Endothelial cell of umbilical vein (primary cell): ENCODE results near the gene UBE2B. TPM values are rescaled to one million over a fixed set of nuclear protein-coding genes. Genes with fewer than 3 reads are reported as not detected.

Experiments used
- BruUV-seq: library from RNA; stranded (reverse); fragments of 400-500 nt; replicated peaks from 2 replicates; lab custom pipeline; 2021; lab: Mats Ljungman, UMichigan
- CTCF ChIA-PET: fragments of 300-600, 350-600 bp; sonication (Branson Sonifier 250); formaldehyde crosslinking; loops from one replicate; lab custom pipeline; 2021; ENCODE audit warnings: antibody characterized with exemption, inconsistent platforms; lab: Charles Lee
- POLR2A ChIA-PET: fragments of 300-600, 350-600 bp; sonication (Branson Sonifier 250); formaldehyde crosslinking; loops from one replicate; lab custom pipeline; 2021; ENCODE audit warnings: antibody characterized with exemption, inconsistent platforms; lab: Charles Lee
- DNase-seq: peaks from one replicate; pipeline ENCODE4 v3.0.0-alpha.2; 2011; ENCODE audit warnings: low read depth, low spot score
- FAIRE-seq: peaks from 2 replicates; lab custom pipeline; 2011; peaks lifted over from hg19 to GRCh38; lab: Jason Lieb, UNC
- H2AFZ ChIP-seq: 2 replicates; pipeline ENCODE4 v1.6.0; 2012; ENCODE audit warnings: low read depth, low read length, control low read depth, inconsistent platforms
- H3K27ac ChIP-seq: 2 replicates; pipeline ENCODE4 v1.5.1; 2011; ENCODE audit warnings: low read depth, mild to moderate bottlenecking, control low read depth, low read length, moderate library complexity; ENCODE audit not compliant: insufficient read depth
- H3K27me3 ChIP-seq, 2 experiments: 2 replicates each; pipeline versions ENCODE4 v1.6.0 to v1.6.1; 2011; ENCODE audit warnings: low read length in 2 of 2, mixed read lengths in 1 of 2; ENCODE audit not compliant: control insufficient read depth in 2 of 2, insufficient read depth in 2 of 2
- H3K36me3 ChIP-seq, 2 experiments: 2 replicates in 1 of 2; 3 replicates in 1 of 2; pipeline ENCODE4 v1.5.1; 2011; ENCODE audit warnings: low read length in 2 of 2, mild to moderate bottlenecking in 1 of 2, moderate library complexity in 1 of 2; ENCODE audit not compliant: control insufficient read depth in 2 of 2, insufficient read depth in 2 of 2; ENCODE audit errors: extremely low read depth in 1 of 2
- H3K4me1 ChIP-seq: 3 replicates; pipeline ENCODE4 v1.5.1; 2011; ENCODE audit warnings: mild to moderate bottlenecking, low read length; ENCODE audit not compliant: control insufficient read depth, insufficient read depth; ENCODE audit errors: extremely low read depth
- H3K4me2 ChIP-seq: 2 replicates; pipeline ENCODE4 v1.6.1; 2011; ENCODE audit warnings: low read length, control low read depth, mixed read lengths; ENCODE audit not compliant: insufficient read depth
- H3K4me3 ChIP-seq, 3 experiments: fragments of 200-600 bp in 1 of 3; sonication (generic), shearing (Covaris generic) in 1 of 3; replicated peaks in 1 of 3; 2 replicates each; pipeline ENCODE4 v1.5.1; 2011 to 2016; ENCODE audit warnings: control low read depth in 3 of 3, low read length in 3 of 3, mild to moderate bottlenecking in 2 of 3, inconsistent platforms in 1 of 3, low read depth in 1 of 3, moderate library complexity in 1 of 3; ENCODE audit not compliant: insufficient read depth in 1 of 3
- H3K79me2 ChIP-seq: 2 replicates; pipeline ENCODE4 v1.6.0; 2012; ENCODE audit warnings: low read length, inconsistent platforms; ENCODE audit not compliant: control insufficient read depth, insufficient read depth
- H3K9ac ChIP-seq: replicated peaks from 2 replicates; pipeline ENCODE3; 2011; ENCODE audit warnings: low read length, control low read depth; ENCODE audit not compliant: insufficient read depth; ENCODE audit errors: extremely low read depth
- H3K9me1 ChIP-seq: replicated peaks from 3 replicates; pipeline ENCODE4 v1.6.0; 2011; ENCODE audit warnings: mild to moderate bottlenecking, low read length; ENCODE audit not compliant: control insufficient read depth, insufficient read depth; ENCODE audit errors: extremely low read depth
- H3K9me3 ChIP-seq: replicated peaks from 2 replicates; pipeline ENCODE4 v1.5.1; 2012; ENCODE audit warnings: low read length, inconsistent platforms; ENCODE audit not compliant: control insufficient read depth, insufficient read depth
- H4K20me1 ChIP-seq: replicated peaks from 2 replicates; pipeline ENCODE3; 2011; ENCODE audit warnings: mild to moderate bottlenecking, low read length; ENCODE audit not compliant: control insufficient read depth, insufficient read depth; ENCODE audit errors: extremely low read depth
- EZH2 ChIP-seq: IDR thresholded peaks from 2 replicates; pipeline ENCODE4 v1.6.1; 2012; ENCODE audit warnings: borderline replicate concordance, low read depth, mild to moderate bottlenecking, moderate library complexity, low read length, inconsistent platforms; ENCODE audit not compliant: severe bottlenecking
- FOS ChIP-seq: IDR thresholded peaks from 2 replicates; pipeline ENCODE4 v1.6.1; 2011; ENCODE audit warnings: mild to moderate bottlenecking, low read length, moderate library complexity, borderline replicate concordance; ENCODE audit not compliant: insufficient read depth
- GATA2 ChIP-seq: IDR thresholded peaks from 2 replicates; pipeline ENCODE4 v1.7.0; 2011; ENCODE audit warnings: low read depth, mild to moderate bottlenecking, moderate library complexity, mixed read lengths, low read length; ENCODE audit not compliant: insufficient read length, insufficient read depth
- JUN ChIP-seq: IDR thresholded peaks from 2 replicates; pipeline ENCODE4 v1.6.1; 2011; ENCODE audit warnings: borderline replicate concordance, low read depth; ENCODE audit not compliant: insufficient read length, insufficient read depth
- MAX ChIP-seq: IDR thresholded peaks from 2 replicates; pipeline ENCODE4 v1.6.1; 2011; ENCODE audit not compliant: insufficient read depth, insufficient read length
- MYC ChIP-seq: IDR thresholded peaks from one replicate; pipeline ENCODE4 v1.6.1; 2011; ENCODE audit warnings: mild to moderate bottlenecking, low read depth, low read length
- POLR2A ChIP-seq: IDR thresholded peaks from 2 replicates; pipeline ENCODE4 v1.6.1; 2012; ENCODE audit warnings: low read depth, mild to moderate bottlenecking, control low read depth, low read length
- POLR2AphosphoS5 ChIP-seq: IDR thresholded peaks from 2 replicates; pipeline ENCODE4 v1.6.1; 2012; ENCODE audit warnings: low read depth, mild to moderate bottlenecking, control low read depth, low read length, moderate library complexity; ENCODE audit not compliant: insufficient read depth
- dilution Hi-C: fragments of 300-500 bp; cut with MboI; formaldehyde crosslinking; loops from one replicate; pipeline ENCODE4 v1.15.0; 2019; ENCODE audit warnings: low sequenced_read_pairs; ENCODE audit not compliant: extremely low pct_ligation_motif_present
- intact Hi-C: fragments of 100-400 bp; cut with micrococcal nuclease; formaldehyde crosslinking; loops from one replicate; pipeline ENCODE4 v1.10.0; 2022
- polyA plus RNA-seq, 4 experiments: library from polyadenylated mRNA; depleted of rRNA in 3 of 4; stranded (reverse) in 3 of 4; unstranded in 1 of 4; fragments of >200 nt; gene quantifications; 2 replicates each; pipeline versions ENCODE4 v1.2.1 to v1.2.3, GENCODE V29; 2011 to 2012; ENCODE audit warnings: missing spikeins in 1 of 4
- total RNA-seq: library from RNA; stranded (reverse); gene quantifications from 2 replicates; pipeline ENCODE4 v1.2.3, GENCODE V29; 2021
- TF ChIP-seq, protein P1 (sequence below), 2 donors: IDR thresholded peaks; 1 replicate in 1 of 2; 2 replicates in 1 of 2; pipeline ENCODE4 v1.5.1; 2011; ENCODE audit warnings: low read length in 2 of 2, mild to moderate bottlenecking in 2 of 2, moderate library complexity in 2 of 2, control low read depth in 1 of 2, inconsistent platforms in 1 of 2, low read depth in 1 of 2; ENCODE audit not compliant: insufficient read depth in 1 of 2; ENCODE audit errors: extremely low read depth in 1 of 2

UBE2B gene
- total and polyA plus RNA-seq, 2 donors (not counting 3 experiments of a cell fraction or from before 2014, with no cell fraction given), result 37.8 to 110 TPM

DNA sequence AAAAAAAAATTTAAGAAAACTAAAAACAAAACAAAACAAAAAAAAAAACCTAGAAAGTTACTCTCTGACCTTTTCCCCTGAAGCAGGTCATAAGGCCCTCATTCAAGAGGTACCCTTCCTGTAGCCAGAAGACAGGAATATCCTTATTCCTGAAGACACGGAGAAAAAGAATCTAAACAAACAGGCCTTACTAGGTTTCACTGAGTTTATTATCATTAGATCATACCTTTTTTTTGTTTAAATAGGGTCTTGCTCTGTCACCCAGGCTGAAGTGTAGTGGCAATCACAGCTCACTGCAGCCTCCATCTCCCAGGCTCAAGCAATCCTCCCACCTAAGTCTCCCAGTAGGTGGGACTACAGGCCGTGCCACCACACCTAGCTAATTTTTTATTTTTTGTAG, 52.0 kb downstream of the UBE2B start:
- POLR2A ChIA-PET, result no interaction called here
- dilution Hi-C loops, result no loop called here

More for the DNA sequence above, 52.0 kb downstream of the UBE2B start:
- intact Hi-C loops, result no loop called here
- Histone ChIP-seq H3K4me3 (no peak overlapping the region), H3K36me3 (no peaks in the 10 kb centered on the region), H4K20me1 (no peaks in the 10 kb centered on the region), H3K9ac (no peak overlapping the region), H3K4me1 (no peaks in the 10 kb centered on the region), H3K9me3 (no peaks in the 10 kb centered on the region), H3K27me3 (peaks cover 0 to 3% of the 10 kb centered on the region in 2 experiments), H3K9me1 (no peaks in the 10 kb centered on the region), H3K27ac (no peak overlapping the region), H2AFZ (no peak overlapping the region), H3K79me2 (no peaks in the 10 kb centered on the region), H3K4me2 (no peak overlapping the region)
- FAIRE-seq (no peak), DNase-seq (no peak)
- CTCF ChIA-PET, result no interaction called here
- BruUV-seq, result no TSS peak
- TF ChIP-seq FOS, result no peak
- no peak for TF ChIP-seq MAX
- TF ChIP-seq JUN, result no peak
- TF ChIP-seq POLR2A, result no peak
- TF ChIP-seq, protein P1, sequence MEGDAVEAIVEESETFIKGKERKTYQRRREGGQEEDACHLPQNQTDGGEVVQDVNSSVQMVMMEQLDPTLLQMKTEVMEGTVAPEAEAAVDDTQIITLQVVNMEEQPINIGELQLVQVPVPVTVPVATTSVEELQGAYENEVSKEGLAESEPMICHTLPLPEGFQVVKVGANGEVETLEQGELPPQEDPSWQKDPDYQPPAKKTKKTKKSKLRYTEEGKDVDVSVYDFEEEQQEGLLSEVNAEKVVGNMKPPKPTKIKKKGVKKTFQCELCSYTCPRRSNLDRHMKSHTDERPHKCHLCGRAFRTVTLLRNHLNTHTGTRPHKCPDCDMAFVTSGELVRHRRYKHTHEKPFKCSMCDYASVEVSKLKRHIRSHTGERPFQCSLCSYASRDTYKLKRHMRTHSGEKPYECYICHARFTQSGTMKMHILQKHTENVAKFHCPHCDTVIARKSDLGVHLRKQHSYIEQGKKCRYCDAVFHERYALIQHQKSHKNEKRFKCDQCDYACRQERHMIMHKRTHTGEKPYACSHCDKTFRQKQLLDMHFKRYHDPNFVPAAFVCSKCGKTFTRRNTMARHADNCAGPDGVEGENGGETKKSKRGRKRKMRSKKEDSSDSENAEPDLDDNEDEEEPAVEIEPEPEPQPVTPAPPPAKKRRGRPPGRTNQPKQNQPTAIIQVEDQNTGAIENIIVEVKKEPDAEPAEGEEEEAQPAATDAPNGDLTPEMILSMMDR (IDR thresholded peaks at IDR 0.05; ENCODE audit: extremely low read depth in 1 of 2, insufficient read depth in 1 of 2, low read depth in 1 of 2, low read length in 2 of 2), result no peak
- no peak for TF ChIP-seq GATA2
- no peak for TF ChIP-seq EZH2
- TF ChIP-seq POLR2AphosphoS5, result no peak
- TF ChIP-seq MYC, result no peak
